Measurements from ENCODE around the gene PADI6. TPM values are rescaled to one million over a fixed set of nuclear protein-coding genes. Genes with fewer than 3 reads are reported as not detected.

Gene PADI6
- total and polyA plus RNA-seq, 2 of the 8 experiments (the other 6 are each of a cell fraction or from before 2014, with no cell fraction given): not detected

DNA sequence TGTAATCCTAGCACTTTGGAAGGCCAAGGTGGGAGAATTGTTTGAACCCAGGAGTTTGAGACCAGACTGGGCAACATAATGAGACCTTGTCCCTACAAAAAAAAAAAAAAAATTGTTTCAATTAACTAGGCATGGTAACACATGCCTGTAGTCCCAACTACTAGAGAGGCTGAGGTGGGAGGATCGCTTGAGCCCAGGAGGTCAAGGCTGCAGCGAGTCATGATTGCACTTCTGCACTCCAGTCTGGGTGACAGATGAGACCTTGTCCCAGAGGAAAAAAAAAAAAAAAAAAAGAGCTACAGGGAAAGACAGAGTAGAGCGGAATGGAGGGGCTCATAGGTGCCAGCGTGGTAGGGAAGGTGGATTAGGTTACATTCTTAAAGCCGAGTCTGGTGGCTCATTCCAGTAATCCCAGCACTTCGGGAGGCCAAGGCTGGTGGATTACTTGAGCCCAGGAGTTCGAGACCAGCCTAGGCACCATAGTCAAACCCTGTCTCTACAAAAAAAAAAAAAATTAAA is 21.0 kb upstream of the PADI6 start:
- H2AK5ac ChIP-seq (ENCODE audit: low read depth, low read length): no peak overlapping the region
- DNase-seq (ENCODE audit: low read depth in 1 of 2, low spot score in 2 of 2): no peak
- POLR2A ChIA-PET (ENCODE audit: partially characterized antibody): interaction anchor here (1.0 kb wide), 1 partner anchor 29 kb away, joined by 3 read pairs; no protein-coding TSS in a partner anchor

More for the DNA sequence above, 21.0 kb upstream of the PADI6 start:
- Histone ChIP-seq H2BK15ac (ENCODE audit: low read length) (no peak overlapping the region), H3K56ac (replicated peaks; ENCODE audit: insufficient read length, low read depth, low read length) (no peak overlapping the region), H4K20me1 (replicated peaks in 1 of 2; ENCODE audit: control insufficient read depth in 1 of 2, insufficient read depth in 2 of 2, low read length in 2 of 2) (peaks cover 0 to 2% of the 10 kb centered on the region in 2 experiments), H2BK5ac (ENCODE audit: low read depth, low read length) (no peak overlapping the region), H3K18ac (ENCODE audit: extremely low read depth, low read length) (no peak overlapping the region), H3K4me1 (replicated peaks in 1 of 4; ENCODE audit: control insufficient read depth in 3 of 4, insufficient read depth in 4 of 4, low read length in 3 of 4) (peaks cover 0 to 5% (median under 1%) of the 10 kb centered on the region in 4 experiments; a peak in 1 of 7 replicates), H3K27me3 (replicated peaks in 1 of 4; ENCODE audit: control insufficient read depth in 3 of 4, extremely low read depth in 1 of 4, insufficient read depth in 3 of 4, low read length in 3 of 4) (no peaks in the 10 kb centered on the region), H4K91ac (replicated peaks; ENCODE audit: insufficient read length, low read length) (no peak overlapping the region), H3K27ac (ENCODE audit: low read depth, low read length) (no peak overlapping the region), H3K14ac (ENCODE audit: insufficient read length) (no peak overlapping the region), H2BK120ac (replicated peaks; ENCODE audit: low read depth, low read length) (no peak overlapping the region), H2BK20ac (ENCODE audit: low read length) (no peak overlapping the region), H3K4me2 (ENCODE audit: insufficient read depth in 1 of 2, low read depth in 2 of 2, low read length in 2 of 2) (no peak overlapping the region), H3K36me3 (ENCODE audit: control insufficient read depth in 2 of 4, insufficient read depth in 4 of 4, low read length in 3 of 4) (no peaks in the 10 kb centered on the region), H3K79me2 (ENCODE audit: control insufficient read depth in 1 of 2, insufficient read depth in 2 of 2, low read length in 2 of 2) (no peaks in the 10 kb centered on the region), H3K9me3 (ENCODE audit: insufficient read depth in 2 of 2, low read depth in 1 of 2, low read length in 1 of 2) (no peaks in the 10 kb centered on the region), H3K9ac (replicated peaks in 1 of 4; ENCODE audit: extremely low read depth in 1 of 4, low read depth in 3 of 4, low read length in 3 of 4) (no peak overlapping the region), H2AFZ (ENCODE audit: low read length) (no peak overlapping the region), H3K23ac (ENCODE audit: insufficient read length) (no peak overlapping the region), H4K8ac (ENCODE audit: extremely low read depth, insufficient read depth, low read length) (no peak overlapping the region), H2BK12ac (ENCODE audit: low read depth, low read length) (no peak overlapping the region), H4K5ac (ENCODE audit: insufficient read length, low read depth, low read length) (no peak overlapping the region), H3K4me3 (ENCODE audit: extremely low read depth in 1 of 4, insufficient read depth in 2 of 4, low read depth in 3 of 4, low read length in 4 of 4) (no peak overlapping the region), H3K23me2 (ENCODE audit: low read depth, low read length) (no peaks in the 10 kb centered on the region), H3K79me1 (ENCODE audit: low read depth, low read length) (no peaks in the 10 kb centered on the region), H3K4ac (replicated peaks; ENCODE audit: insufficient read length, low read depth, low read length) (no peak overlapping the region)
- WGBS, 2 experiments (ENCODE audit: extremely low coverage in 1 of 2, insufficient coverage in 1 of 2, insufficient read length in 1 of 2, insufficient replicate concordance in 2 of 2, low coverage in 1 of 2, low lambda C conversion rate in 2 of 2, missing lambda C conversion rate in 1 of 2): 94% methylated on average over 5 of the region's 7 CpGs; no CpG with 5 or more reads in 1 of the 2 experiments
- TF ChIP-seq HDAC2 (IDR thresholded peaks at IDR 0.05; ENCODE audit: borderline replicate concordance in 1 of 2, low read depth in 2 of 2, low read length in 2 of 2) (no peak), NANOG (IDR thresholded peaks at IDR 0.05; ENCODE audit: insufficient read depth, low read depth, low read length, poor library complexity, severe bottlenecking) (no peak)
- no peak for FAIRE-seq
- CTCF ChIA-PET (ENCODE audit: partially characterized antibody): interaction anchor here (0.7 to 2.3 kb wide), 4 partner anchors 15 to 306 kb away, joined by 3 to 13 read pairs (median 4); no protein-coding TSS in a partner anchor
